Epithelial cell of prostate (primary cell): ENCODE data around the gene BAAT.
"Not testable (repeated sequence)": the region's sequence is repeated elsewhere in the genome, so short reads cannot be mapped to it uniquely, and the experiment has no call there.

Experiments used
- DNase-seq: peaks from one replicate; pipeline ENCODE4 v3.0.0-alpha.2; 2011; ENCODE audit warnings: low read depth, low spot score
- H3K27ac ChIP-seq: fragments of 450-650 bp; 2 replicates; pipeline ENCODE4 v1.5.1; 2017; ENCODE audit warnings: mild to moderate bottlenecking

The BAAT gene

DNA sequence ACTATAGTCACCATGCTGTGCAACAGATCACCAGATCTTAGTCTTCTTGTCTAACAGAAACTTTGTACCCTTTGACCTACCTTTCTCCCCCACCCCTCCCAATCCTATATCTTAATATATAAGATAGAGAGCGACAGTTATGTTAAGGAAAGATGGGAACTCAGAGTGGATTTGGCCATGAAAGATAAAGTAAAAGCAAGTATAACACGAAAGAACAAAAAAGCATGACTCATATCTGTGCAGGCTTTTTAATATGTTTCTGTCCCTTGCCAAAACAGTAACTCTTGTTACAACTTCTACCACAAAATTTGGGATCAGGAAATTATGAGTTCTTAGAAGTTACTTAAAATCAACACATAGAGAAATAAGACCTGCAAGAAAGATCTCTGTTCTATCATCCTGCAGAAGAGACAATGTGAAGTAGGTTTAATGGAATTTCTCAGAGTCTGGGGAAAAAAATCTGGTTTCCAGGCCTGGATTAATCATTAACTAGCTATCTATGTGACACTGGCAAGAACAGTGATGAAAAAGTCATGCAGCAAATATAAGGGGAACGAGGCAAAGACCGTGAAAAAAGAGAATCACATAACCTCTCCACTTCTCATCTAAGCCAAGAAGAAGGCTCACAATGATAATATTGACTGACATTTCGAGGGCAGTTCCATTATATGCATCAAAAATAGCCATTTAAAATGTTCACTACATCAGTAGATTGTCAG, 18.6 kb downstream of the BAAT start:
- H3K27ac ChIP-seq, result peak overlapping the region; percentile 34
- DNase-seq, result no peak

GRCh38 chr9:101365181-101365580, 19.6 kb downstream of the BAAT start:
- peak overlapping the region; percentile 34 for H3K27ac ChIP-seq
- no peak for DNase-seq

DNA sequence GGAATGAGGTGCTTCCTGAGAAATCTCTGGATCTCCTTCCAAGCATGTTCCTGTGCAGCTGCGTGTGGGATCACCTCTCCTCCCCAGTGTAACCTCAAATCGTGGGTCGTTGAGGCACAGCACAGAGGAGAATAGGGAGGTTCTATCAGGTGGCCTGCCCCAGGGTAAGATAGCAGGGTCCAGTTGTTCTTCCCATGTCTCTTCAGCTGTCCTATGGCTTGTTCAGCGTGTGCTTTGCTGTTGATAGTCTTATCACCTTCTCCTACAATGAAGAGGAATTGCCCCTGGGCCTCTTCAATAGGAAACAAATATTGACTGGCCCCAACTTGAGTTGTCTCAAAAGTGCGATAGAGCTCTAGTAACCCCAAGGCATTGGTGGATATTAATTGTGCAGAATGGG, 22.4 kb downstream of the BAAT start:
- no peak for DNase-seq
- no peak overlapping the region for H3K27ac ChIP-seq

DNA sequence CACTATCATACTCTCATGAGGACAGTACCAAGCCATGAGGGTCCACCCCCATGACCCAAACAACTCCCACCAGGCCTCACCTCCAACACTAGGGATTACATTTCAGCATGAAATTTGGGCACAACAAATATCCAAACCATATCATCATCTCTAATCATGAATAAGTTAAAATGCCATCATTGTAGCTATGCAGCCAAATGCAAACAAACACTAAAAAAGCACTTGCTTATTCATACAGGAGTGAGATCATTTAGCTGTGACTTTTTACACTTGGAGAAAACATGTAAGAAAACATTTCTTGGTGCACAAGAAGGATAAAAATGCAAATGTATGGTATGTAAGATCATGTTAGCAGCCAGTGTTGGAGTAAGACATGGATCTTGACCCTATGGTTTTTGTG, 24.2 kb downstream of the BAAT start:
- no peak for DNase-seq
- no peak overlapping the region for H3K27ac ChIP-seq

- no peak for DNase-seq
- H3K27ac ChIP-seq, result no peak overlapping the region
These were observed 25.1 kb downstream of the BAAT start for GRCh38 chr9:101359679-101360078.

GRCh38 chr9:101356619-101357018, 28.2 kb downstream of the BAAT start:
- H3K27ac ChIP-seq, result no peak overlapping the region

DNA sequence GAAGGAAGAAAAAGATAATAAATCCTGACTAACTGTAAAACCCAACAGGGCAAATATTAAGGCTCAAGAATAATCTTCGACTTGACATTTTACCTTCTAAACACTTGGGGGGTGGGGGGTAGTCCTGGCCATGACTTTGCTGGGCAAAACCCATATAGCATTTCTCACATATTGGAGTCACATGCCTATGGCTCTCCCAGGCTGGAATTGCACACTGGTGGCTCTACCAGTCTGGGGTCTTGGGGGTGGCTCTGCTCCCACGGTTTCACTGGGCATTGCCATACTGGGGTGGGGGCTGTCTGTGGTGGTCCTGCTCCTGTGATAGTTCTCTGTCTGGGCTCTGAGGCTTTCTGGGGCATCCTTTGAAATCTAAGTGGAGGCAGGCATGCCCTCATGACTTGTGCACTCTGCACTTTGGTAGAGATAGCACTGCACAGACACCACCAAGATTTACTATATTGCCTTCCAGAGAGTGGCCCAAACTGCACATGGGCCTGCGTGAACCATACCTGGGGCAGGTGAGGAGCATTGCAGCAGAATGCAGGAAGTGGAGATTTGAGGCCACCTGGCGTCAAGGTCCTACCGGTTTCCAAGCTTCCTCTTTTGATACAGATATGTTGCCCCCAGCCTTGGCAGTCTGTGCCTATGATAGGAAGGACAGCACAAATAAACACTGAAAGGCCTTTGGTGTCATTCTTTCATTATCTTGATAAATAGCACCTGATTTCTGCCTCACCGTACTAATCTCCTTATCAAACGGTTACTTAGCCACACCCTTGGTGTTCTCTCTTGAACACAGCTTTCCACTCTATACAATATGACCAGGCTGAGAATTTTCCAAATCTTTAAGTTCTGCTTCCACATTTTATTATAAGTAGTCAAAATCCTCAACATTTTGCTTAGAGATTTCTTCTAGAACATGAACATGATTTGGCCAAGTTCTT, 29.8 kb downstream of the BAAT start:
- no peak for DNase-seq
- H3K27ac ChIP-seq, result no peak overlapping the region

More at GRCh38 chr9:101356619-101357018, 28.2 kb downstream of the BAAT start:
- no peak for DNase-seq

DNA sequence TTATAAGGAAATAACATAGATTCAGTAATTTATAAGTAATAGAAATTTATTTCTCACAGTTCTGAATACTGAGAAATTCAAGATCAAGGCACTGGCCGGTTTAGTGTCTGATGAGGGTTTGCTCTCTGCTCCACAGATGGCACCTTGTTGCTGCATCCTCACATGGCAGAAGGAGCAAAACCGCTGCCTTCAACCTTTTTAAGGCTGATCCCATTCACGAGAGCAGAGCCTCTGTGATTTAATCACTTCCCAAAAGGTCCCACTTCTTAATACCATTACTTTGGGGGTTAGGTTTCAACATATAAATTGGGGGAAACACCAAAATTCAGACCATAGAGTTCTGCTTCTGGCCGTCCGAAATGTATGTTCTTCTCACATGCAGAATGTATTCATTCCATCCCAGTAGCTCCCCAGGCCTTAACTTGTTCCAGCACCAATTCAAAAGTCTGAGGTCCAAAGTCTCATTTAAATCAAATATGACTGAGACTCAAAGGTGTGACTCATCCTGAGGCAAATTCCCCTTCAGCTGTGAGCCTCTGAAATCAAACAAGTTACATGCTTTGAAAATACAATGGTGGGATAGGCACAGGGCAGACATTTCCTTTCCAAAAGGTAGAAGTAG, 30.6 kb downstream of the BAAT start:
- no peak overlapping the region for H3K27ac ChIP-seq
- DNase-seq, result no peak

GRCh38 chr9:101353683-101354082, 31.1 kb downstream of the BAAT start:
- no peak overlapping the region for H3K27ac ChIP-seq
- DNase-seq, result no peak

DNA sequence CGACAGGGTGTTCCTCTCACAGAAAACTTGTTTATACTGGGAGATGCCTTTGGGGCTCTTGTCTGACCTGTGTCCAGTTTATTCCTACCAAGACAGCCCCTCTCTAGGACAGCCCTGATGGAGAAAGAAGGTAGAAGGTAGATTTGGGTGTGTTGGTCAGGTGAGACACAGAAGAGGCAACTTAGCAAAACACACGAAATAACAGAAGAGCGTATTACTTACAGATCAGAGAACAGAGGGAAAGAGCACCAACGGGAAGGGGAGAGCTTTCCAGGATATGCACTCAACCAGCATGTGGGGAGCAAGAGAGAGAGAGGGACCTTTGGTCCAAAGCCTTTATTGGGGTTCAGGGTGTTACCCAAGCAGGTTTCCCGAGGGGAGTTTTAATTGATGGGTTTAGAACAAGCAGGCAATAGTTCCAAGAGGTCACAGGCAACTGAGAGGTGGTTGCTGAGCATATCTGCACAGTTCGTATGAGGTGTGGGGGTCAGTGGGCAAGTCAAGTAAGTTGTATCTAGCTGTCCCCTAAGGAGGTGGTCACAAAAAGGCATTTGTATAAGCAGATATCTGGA, 31.8 kb downstream of the BAAT start:
- H3K27ac ChIP-seq, result no peak overlapping the region
- no peak for DNase-seq

GRCh38 chr9:101350285-101350684, 34.5 kb downstream of the BAAT start:
- DNase-seq, result no peak
- H3K27ac ChIP-seq, result no peak overlapping the region

DNA sequence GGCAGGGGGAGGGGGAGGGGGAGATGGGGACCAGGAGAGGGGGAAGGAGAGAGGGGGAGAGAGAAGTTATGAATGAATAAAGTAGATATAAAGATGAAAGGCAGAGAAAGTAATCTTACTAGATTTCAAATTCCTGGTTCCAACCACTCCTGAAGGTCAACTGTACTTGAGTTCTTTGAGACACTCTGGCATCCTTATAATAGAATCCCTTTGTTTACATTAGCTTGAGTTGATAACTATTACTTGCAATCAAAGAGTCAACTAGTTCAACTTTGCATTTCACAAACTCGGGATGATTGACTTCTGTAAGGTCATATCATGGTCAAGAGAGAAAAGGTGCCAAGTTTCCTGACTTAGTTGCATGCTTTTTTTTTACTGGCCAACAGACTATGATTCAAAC, 42.2 kb downstream of the BAAT start:
- no peak overlapping the region for H3K27ac ChIP-seq
- no peak for DNase-seq

DNA sequence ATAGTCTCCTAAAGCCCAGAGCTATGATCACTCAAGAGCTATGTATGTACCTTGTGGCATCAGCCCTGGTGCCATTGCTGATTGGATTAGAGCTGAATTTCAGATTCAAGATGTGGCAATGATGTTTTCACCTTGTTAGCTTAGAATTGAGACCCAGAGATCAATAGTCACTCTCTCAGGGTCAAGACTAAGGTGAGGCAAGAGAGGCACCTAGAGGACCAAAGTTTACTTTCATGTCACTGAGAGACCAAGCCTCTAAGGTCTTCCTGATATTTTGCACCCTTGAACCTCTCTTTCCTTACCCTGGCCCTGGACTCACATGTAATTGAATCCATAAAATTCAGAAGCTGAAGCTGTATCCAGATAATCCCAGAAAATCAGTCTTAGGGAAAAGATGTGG, 42.8 kb downstream of the BAAT start:
- no peak overlapping the region for H3K27ac ChIP-seq
- no peak for DNase-seq

DNA sequence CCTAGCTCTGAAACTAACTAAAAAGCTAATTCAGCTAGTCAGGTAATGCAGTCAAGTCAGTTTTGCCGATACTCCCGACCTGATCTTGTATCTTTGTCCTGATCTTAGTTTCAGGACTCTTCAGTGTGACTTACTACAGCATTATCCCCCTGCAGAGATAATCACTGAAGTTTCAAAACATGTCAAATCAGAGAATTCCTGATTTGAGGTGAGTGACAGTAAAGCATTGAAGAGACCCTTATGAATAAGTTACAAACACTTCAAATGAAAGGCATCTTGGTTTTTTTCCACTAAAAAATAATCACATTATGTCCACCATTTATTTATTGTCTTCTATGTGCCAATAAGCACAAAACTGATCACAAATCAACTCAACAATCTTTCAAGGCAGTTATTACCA, 47.6 kb downstream of the BAAT start:
- no peak overlapping the region for H3K27ac ChIP-seq

DNA sequence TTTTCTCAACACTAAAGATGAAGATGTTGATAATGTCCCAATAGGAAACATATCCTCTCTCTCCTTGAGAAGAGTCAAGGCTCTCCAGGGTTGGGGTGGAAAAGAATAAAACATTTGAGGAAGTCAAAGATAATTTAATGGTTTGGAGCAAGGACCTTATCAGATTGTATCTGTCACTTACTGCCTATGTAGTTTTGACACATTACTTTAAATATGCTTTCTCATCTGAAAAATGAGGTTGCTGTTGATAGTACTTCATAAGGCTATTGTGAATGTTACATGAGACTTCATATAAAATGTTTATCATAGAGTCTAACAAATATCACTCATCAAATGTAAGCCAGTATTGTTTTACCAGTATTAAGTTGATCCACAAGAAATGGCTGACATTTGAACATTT, 48.7 kb downstream of the BAAT start:
- H3K27ac ChIP-seq, result no peak overlapping the region
- DNase-seq, result no peak

More for the DNA sequence above, 47.6 kb downstream of the BAAT start:
- DNase-seq, result no peak

GRCh38 chr9:101333926-101334702, 50.7 kb downstream of the BAAT start:
- no peak for DNase-seq
- H3K27ac ChIP-seq, result no peak overlapping the region

GRCh38 chr9:101333490-101333889, 51.3 kb downstream of the BAAT start:
- no peak overlapping the region for H3K27ac ChIP-seq
- DNase-seq, result no peak

- no peak overlapping the region for H3K27ac ChIP-seq
- no peak for DNase-seq
These were observed 52.4 kb downstream of the BAAT start for GRCh38 chr9:101332362-101332761.

DNA sequence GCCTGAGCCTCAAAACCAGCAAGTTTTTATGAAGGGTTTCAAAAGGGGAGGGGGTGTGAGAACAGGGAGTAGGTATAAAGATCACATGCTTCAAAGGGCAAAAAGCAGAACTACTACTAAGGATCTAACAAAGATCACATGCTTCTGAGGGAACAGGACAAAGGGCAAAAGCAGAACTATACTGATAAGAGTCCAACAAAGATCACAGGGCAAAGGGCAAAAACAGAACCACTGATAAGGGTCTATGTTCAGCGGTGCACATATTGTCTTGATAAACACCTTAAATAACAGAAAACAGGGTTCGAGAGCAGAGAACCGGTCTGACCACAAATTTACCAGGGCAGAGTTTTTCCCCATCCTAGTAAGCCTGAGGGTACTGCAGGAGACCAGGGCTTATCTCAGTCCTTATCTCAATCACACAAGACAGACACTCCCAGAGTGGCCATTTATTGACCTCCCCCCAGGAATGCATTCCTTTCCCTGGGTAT, 57.3 kb downstream of the BAAT start:
- DNase-seq, H3K27ac ChIP-seq: not testable (repeated sequence)

GRCh38 chr9:101326501-101326900, 58.3 kb downstream of the BAAT start:
- peak; percentile 51 for DNase-seq
- no peak overlapping the region for H3K27ac ChIP-seq
